B cell (primary cell): ENCODE measurements around the gene CETP.

Experiments used
- CTCF ChIP-seq: fragments of 200-600 bp; IDR thresholded peaks from one replicate; pipeline ENCODE4 v1.8.0; 2022; ENCODE audit warnings: antibody characterized with exemption, mild to moderate bottlenecking
- EZH2 ChIP-seq: IDR thresholded peaks from 2 replicates; pipeline ENCODE4 v1.6.1; 2012; ENCODE audit warnings: borderline replicate concordance, low read depth, mild to moderate bottlenecking, moderate library complexity, low read length; ENCODE audit not compliant: insufficient read depth, poor library complexity, severe bottlenecking

- TF ChIP-seq CTCF (no peak), EZH2 (no peak)
Measured at GRCh38 chr16:56938664-56939513, 22.9 kb upstream of the CETP start.
